Stimulated activated memory B cell treated with anti-CD40 and anti-IgM and Interleukin-4, amounts not matched to agents 10 μg/mL and 1 μg/mL and 100 μg/mL, for 72 hours (primary cell): ENCODE measurements around the gene VDAC1.
A peak's percentile ranks its signal among the peaks of the same experiment; 100 is the strongest.

ENCODE experiments used
- ATAC-seq: fragments of 150-1000 bp; cut with Tn5 transposase; 2 replicates; pipeline ENCODE4 v1.10.0; 2021
- H3K27ac Mint-ChIP-seq: one replicate; pipeline ENCODE4 v1.8.0; 2022; ENCODE audit warnings: mild to moderate bottlenecking, mixed read lengths
- H3K27me3 Mint-ChIP-seq: one replicate; pipeline ENCODE4 v1.8.0; 2022; ENCODE audit warnings: mixed read lengths
- H3K36me3 Mint-ChIP-seq: one replicate; pipeline ENCODE4 v1.8.0; 2022; ENCODE audit warnings: mixed read lengths
- H3K4me1 Mint-ChIP-seq: one replicate; pipeline ENCODE4 v1.8.0; 2022; ENCODE audit warnings: mixed read lengths
- H3K4me3 Mint-ChIP-seq: one replicate; pipeline ENCODE4 v1.8.0; 2022; ENCODE audit warnings: mild to moderate bottlenecking, moderate library complexity, mixed read lengths
- H3K9me3 Mint-ChIP-seq: one replicate; pipeline ENCODE4 v1.8.0; 2022; ENCODE audit warnings: mixed read lengths

The VDAC1 gene, protein sequence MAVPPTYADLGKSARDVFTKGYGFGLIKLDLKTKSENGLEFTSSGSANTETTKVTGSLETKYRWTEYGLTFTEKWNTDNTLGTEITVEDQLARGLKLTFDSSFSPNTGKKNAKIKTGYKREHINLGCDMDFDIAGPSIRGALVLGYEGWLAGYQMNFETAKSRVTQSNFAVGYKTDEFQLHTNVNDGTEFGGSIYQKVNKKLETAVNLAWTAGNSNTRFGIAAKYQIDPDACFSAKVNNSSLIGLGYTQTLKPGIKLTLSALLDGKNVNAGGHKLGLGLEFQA

DNA sequence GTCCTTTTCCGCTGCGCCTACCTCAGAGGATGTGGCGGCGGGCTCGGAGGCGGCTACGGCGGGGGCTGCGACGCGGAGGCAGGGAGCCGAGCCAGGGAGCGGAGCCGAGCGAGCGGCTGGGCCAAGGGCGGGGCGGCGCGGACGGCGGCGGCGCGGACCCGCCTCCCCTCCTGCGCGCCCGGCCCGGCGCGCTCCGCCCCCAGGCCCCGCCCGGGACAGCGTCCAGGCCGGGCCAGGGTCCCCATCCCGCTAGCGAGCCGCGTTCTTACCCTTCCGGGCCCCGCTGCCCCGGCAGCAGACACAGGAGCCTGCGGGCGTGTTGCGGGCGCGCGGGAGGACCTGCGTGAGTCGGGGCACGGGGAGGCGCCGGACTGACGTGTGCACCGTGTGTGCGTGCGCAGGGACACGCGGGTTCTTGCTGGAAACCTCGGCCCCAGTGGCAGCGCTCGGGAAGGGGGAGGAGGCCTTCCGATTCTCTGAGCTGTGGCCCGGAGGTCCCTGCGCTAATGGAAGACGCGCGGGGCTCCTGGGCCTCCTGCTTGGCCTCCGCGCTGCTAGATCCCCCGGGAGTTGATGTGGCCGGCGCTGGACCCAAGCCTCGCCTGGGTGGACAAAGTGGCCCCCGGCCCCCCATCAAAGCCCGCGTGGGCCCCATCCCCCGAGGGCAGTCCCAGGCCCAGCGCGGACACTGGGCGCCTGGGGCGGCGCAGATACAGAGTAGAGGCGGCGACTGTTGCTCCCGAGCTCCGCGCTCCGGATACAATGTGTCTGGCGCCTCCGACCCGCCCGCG lies at the start of gene VDAC1:
TSS of gene VDAC1 (minus strand) at position 350 of the 791 bp plus-strand sequence. CDS start 11,963 bp downstream, outside the sequence.
- Mint-ChIP-seq H3K27me3 (no peaks in the 10 kb centered on the region), H3K4me1 (peaks cover 46% of the 10 kb centered on the region), H3K27ac (peak within 1 kb of the TSS; percentile 97), H3K4me3 (peak within 1 kb of the TSS; percentile 88), H3K9me3 (no peaks in the 10 kb centered on the region), H3K36me3 (peaks cover 7% of the 10 kb centered on the region)
- ATAC-seq, result peak; percentile 92

GRCh38 chr5:134053840-134054338 lies 49.1 kb upstream of the VDAC1 start:
- Mint-ChIP-seq H3K4me1 (peaks cover 18% of the 10 kb centered on the region), H3K9me3 (no peaks in the 10 kb centered on the region), H3K4me3 (no peak overlapping the region), H3K36me3 (no peaks in the 10 kb centered on the region), H3K27ac (no peak overlapping the region), H3K27me3 (peaks cover 9% of the 10 kb centered on the region)
- no peak for ATAC-seq

- no peaks in the 10 kb centered on the region for H3K36me3 Mint-ChIP-seq
- H3K27me3 Mint-ChIP-seq, result peaks cover 9% of the 10 kb centered on the region
- H3K9me3 Mint-ChIP-seq, result no peaks in the 10 kb centered on the region
- ATAC-seq, result no peak
- H3K4me3 Mint-ChIP-seq, result no peak overlapping the region
- no peak overlapping the region for H3K27ac Mint-ChIP-seq
- H3K4me1 Mint-ChIP-seq, result peaks cover 18% of the 10 kb centered on the region
Observed at GRCh38 chr5:134053314-134053839, 48.6 kb upstream of the VDAC1 start.

GRCh38 chr5:134051305-134051704 lies 46.5 kb upstream of the VDAC1 start:
- H3K27me3 Mint-ChIP-seq, result peaks cover 9% of the 10 kb centered on the region
- no peak for ATAC-seq
- H3K9me3 Mint-ChIP-seq, result no peaks in the 10 kb centered on the region
- H3K27ac Mint-ChIP-seq, result no peak overlapping the region
- H3K4me1 Mint-ChIP-seq, result peaks cover 18% of the 10 kb centered on the region
- no peaks in the 10 kb centered on the region for H3K36me3 Mint-ChIP-seq
- H3K4me3 Mint-ChIP-seq, result no peak overlapping the region

DNA sequence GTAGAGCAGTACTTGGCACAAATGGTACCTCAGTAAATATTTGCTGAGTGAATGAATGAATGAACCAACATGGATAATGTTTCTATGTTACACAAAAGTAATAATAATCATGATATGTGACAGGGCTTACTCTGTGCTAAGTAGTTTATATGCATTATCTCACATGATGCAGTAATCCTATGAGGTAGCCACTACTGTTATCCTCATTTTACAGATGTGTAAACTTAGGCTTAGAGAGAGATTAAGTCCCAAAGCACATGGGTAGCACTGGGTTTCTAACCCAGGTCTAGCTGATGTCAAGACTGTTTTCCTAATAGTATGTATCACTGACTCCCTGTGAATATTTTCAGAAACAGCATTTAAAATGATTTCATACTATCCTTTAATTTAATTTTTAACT lies 44.1 kb upstream of the VDAC1 start:
- Mint-ChIP-seq H3K9me3 (no peaks in the 10 kb centered on the region), H3K27me3 (no peaks in the 10 kb centered on the region), H3K36me3 (no peaks in the 10 kb centered on the region), H3K4me3 (no peak overlapping the region), H3K4me1 (peaks cover 5% of the 10 kb centered on the region), H3K27ac (no peak overlapping the region)
- ATAC-seq, result no peak

- Mint-ChIP-seq H3K27me3 (no peaks in the 10 kb centered on the region), H3K36me3 (no peaks in the 10 kb centered on the region), H3K9me3 (no peaks in the 10 kb centered on the region), H3K27ac (no peak overlapping the region), H3K4me3 (no peak overlapping the region), H3K4me1 (no peaks in the 10 kb centered on the region)
- no peak for ATAC-seq
Observed at GRCh38 chr5:134047687-134048056, 42.9 kb upstream of the VDAC1 start.

GRCh38 chr5:134046801-134047686 lies 42.3 kb upstream of the VDAC1 start:
- no peaks in the 10 kb centered on the region for H3K9me3 Mint-ChIP-seq
- H3K4me3 Mint-ChIP-seq, result no peak overlapping the region
- H3K27ac Mint-ChIP-seq, result no peak overlapping the region
- H3K4me1 Mint-ChIP-seq, result peaks cover 4% of the 10 kb centered on the region
- H3K27me3 Mint-ChIP-seq, result no peaks in the 10 kb centered on the region
- no peaks in the 10 kb centered on the region for H3K36me3 Mint-ChIP-seq
- ATAC-seq, result no peak

GRCh38 chr5:134046330-134046729 lies 41.6 kb upstream of the VDAC1 start:
- H3K9me3 Mint-ChIP-seq, result no peaks in the 10 kb centered on the region
- H3K4me3 Mint-ChIP-seq, result no peak overlapping the region
- H3K4me1 Mint-ChIP-seq, result peaks cover 9% of the 10 kb centered on the region
- ATAC-seq, result no peak
- no peak overlapping the region for H3K27ac Mint-ChIP-seq
- no peaks in the 10 kb centered on the region for H3K36me3 Mint-ChIP-seq
- no peaks in the 10 kb centered on the region for H3K27me3 Mint-ChIP-seq

DNA sequence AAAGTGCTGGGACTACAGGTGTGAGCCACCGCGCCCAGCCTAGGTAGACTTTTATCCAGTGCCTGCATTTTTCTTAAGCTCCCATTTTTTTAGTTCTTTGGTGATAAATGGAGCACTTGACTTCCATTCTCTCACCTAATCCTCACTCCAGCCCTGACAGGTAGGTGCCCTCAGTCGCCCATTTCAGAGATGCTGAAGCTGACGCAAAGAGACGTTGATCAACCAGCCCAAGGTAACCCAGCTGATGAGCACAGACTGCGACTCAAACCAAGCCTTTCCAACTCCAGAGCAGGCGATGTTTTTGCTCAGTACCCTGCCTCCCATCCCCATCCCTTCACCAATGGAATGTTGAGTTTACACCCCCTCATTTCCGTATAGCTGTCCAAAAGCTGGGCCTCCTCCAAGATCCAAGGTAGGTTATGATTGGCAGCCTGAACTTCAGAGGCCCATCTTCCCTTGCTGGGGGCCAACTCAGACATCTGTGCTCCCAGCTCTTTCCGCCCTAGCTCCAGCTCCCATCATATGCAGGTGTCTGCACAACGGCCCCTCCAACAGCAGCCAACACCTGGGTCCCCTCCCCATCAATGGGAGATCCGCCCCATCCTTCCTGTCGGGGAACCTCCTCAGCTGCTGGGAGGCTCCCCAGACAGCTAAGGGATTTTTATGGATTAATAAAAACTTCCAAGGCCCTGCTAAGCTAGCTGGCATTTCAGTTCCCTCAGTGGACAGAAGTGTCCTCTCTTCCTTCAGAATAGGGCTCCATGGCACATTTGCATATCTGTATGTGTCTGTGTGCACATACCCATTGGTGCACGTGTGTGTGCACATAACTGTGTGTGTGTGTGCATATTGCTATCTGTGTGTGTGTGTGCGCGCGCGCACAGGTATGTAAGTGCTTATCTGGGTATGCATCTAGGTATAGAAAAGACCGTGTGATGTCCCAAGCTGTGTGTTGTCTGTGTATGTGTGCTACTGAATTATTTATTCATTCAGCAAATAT lies 39.3 kb upstream of the VDAC1 start:
- peaks cover 17% of the 10 kb centered on the region for H3K4me1 Mint-ChIP-seq
- no peak overlapping the region for H3K4me3 Mint-ChIP-seq
- no peaks in the 10 kb centered on the region for H3K36me3 Mint-ChIP-seq

GRCh38 chr5:134041570-134042411 lies 37.0 kb upstream of the VDAC1 start:
- Mint-ChIP-seq H3K27me3 (no peaks in the 10 kb centered on the region), H3K9me3 (no peaks in the 10 kb centered on the region), H3K4me1 (peaks cover 18% of the 10 kb centered on the region), H3K36me3 (no peaks in the 10 kb centered on the region), H3K27ac (peak overlapping the region; percentile 32), H3K4me3 (no peak overlapping the region)
- ATAC-seq, result peak; percentile 41

More for the DNA sequence above, 39.3 kb upstream of the VDAC1 start:
- no peaks in the 10 kb centered on the region for H3K9me3 Mint-ChIP-seq
- ATAC-seq, result no peak
- H3K27me3 Mint-ChIP-seq, result no peaks in the 10 kb centered on the region
- H3K27ac Mint-ChIP-seq, result no peak overlapping the region

DNA sequence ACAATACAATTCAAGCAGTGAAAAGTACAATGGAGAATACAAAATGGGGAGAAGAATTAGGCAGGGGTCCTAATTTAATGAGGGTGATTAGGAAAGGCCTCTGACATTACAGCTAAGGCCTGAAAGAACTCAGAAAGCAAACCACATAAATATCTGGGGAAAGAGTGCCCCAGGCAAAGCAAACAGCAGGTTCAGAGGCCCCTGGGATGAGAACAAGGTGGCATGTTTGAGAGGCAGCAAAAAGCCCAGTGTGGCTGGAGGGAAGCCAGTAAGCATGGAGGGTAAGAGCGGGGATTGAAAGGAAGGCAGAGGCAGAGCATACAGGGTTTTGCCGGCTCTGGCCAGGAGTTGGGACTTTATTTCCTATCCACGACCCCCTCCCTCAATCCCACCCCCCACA lies 33.4 kb upstream of the VDAC1 start:
- ATAC-seq, result no peak
- H3K27me3 Mint-ChIP-seq, result no peaks in the 10 kb centered on the region
- H3K4me1 Mint-ChIP-seq, result peaks cover 18% of the 10 kb centered on the region
- no peaks in the 10 kb centered on the region for H3K36me3 Mint-ChIP-seq
- H3K27ac Mint-ChIP-seq, result no peak overlapping the region
- H3K4me3 Mint-ChIP-seq, result no peak overlapping the region
- H3K9me3 Mint-ChIP-seq, result no peaks in the 10 kb centered on the region

GRCh38 chr5:134037160-134037559 lies 32.4 kb upstream of the VDAC1 start:
- ATAC-seq, result no peak
- no peaks in the 10 kb centered on the region for H3K27me3 Mint-ChIP-seq

GRCh38 chr5:134034326-134034725 lies 29.6 kb upstream of the VDAC1 start:
- Mint-ChIP-seq H3K36me3 (no peaks in the 10 kb centered on the region), H3K27me3 (no peaks in the 10 kb centered on the region), H3K4me1 (peaks cover 30% of the 10 kb centered on the region), H3K4me3 (no peak overlapping the region), H3K9me3 (no peaks in the 10 kb centered on the region), H3K27ac (no peak overlapping the region)
- ATAC-seq, result no peak

More at GRCh38 chr5:134037160-134037559, 32.4 kb upstream of the VDAC1 start:
- no peak overlapping the region for H3K4me3 Mint-ChIP-seq
- H3K36me3 Mint-ChIP-seq, result no peaks in the 10 kb centered on the region
- no peaks in the 10 kb centered on the region for H3K9me3 Mint-ChIP-seq
- H3K27ac Mint-ChIP-seq, result peak overlapping the region; percentile 22
- H3K4me1 Mint-ChIP-seq, result peaks cover 22% of the 10 kb centered on the region
